HepG2 (cell line): ENCODE measurements around the gene TBC1D16. TPM values are rescaled to one million over a fixed set of nuclear protein-coding genes. Genes with fewer than 3 reads are reported as not detected.

ENCODE experiments used
- CCDC6 ChIP-seq: sonication (generic); formaldehyde crosslinking; IDR thresholded peaks from 2 replicates; pipeline ENCODE4 v1.8.1; 2022; ENCODE audit warnings: mild to moderate bottlenecking, missing genetic modification reagents, moderate library complexity
- ETV5 ChIP-seq: IDR thresholded peaks from 2 replicates; pipeline ENCODE4 v1.6.1; 2018; ENCODE audit warnings: missing biosample characterization, missing genetic modification reagents, inconsistent platforms, borderline replicate concordance
- GABPA ChIP-seq, 2 experiments: IDR thresholded peaks; 2 replicates each; pipeline ENCODE4 v1.6.1; 2011 to 2016; ENCODE audit warnings: low read depth in 2 of 2, low read length in 1 of 2, missing biosample characterization in 1 of 2, missing genetic modification characterization in 1 of 2
- KMT2B ChIP-seq: IDR thresholded peaks from 2 replicates; pipeline ENCODE4 v1.6.1; 2016; ENCODE audit warnings: missing genetic modification reagents, missing compliant biosample characterization
- LCORL ChIP-seq, 2 experiments: fragments of 450-650 bp in 1 of 2; sonication (generic) in 1 of 2; formaldehyde crosslinking in 1 of 2; IDR thresholded peaks; 2 replicates each; pipeline versions ENCODE4 v1.5.0 to v1.6.1; 2017 to 2020; ENCODE audit warnings: antibody characterized with exemption in 1 of 2, missing genetic modification reagents in 1 of 2
- MYC ChIP-seq: sonication (generic); formaldehyde crosslinking; IDR thresholded peaks from 2 replicates; pipeline ENCODE4 v1.9.0; 2021; ENCODE audit warnings: missing genetic modification reagents, borderline replicate concordance
- NCOA2 ChIP-seq: sonication (generic); formaldehyde crosslinking; IDR thresholded peaks from 2 replicates; pipeline ENCODE4 v1.8.0; 2022; ENCODE audit warnings: inconsistent platforms
- NFATC3 ChIP-seq: sonication (generic); formaldehyde crosslinking; IDR thresholded peaks from 2 replicates; pipeline ENCODE4 v1.5.1; 2020; ENCODE audit warnings: mild to moderate bottlenecking, missing genetic modification reagents
- NFYC ChIP-seq: IDR thresholded peaks from 2 replicates; pipeline ENCODE4 v1.6.1; 2016; ENCODE audit warnings: missing genetic modification reagents, missing compliant biosample characterization
- PLRG1 ChIP-seq: fragments of 450-650 bp; conservative IDR thresholded peaks from 2 replicates; pipeline ENCODE4 v1.6.1; 2016
- RAD51 ChIP-seq: fragments of 450-650 bp; IDR thresholded peaks from 2 replicates; pipeline ENCODE4 v1.6.1; 2016; ENCODE audit warnings: borderline replicate concordance
- THAP7 ChIP-seq: sonication (generic); formaldehyde crosslinking; IDR thresholded peaks from 2 replicates; pipeline ENCODE4 v1.8.1; 2023; ENCODE audit warnings: mild to moderate bottlenecking, missing genetic modification reagents
- ZBTB25 ChIP-seq: IDR thresholded peaks from 2 replicates; pipeline ENCODE4 v1.6.1; 2018; ENCODE audit warnings: missing genetic modification reagents
- ZBTB8A ChIP-seq: sonication (generic); formaldehyde crosslinking; IDR thresholded peaks from 2 replicates; pipeline ENCODE4 v1.4.0; 2020; ENCODE audit warnings: mild to moderate bottlenecking, low read depth, missing genetic modification reagents, borderline replicate concordance
- ZNF282 ChIP-seq: fragments of 450-650 bp; IDR thresholded peaks from 2 replicates; pipeline ENCODE4 v1.6.1; 2018; ENCODE audit not compliant: partially characterized antibody
- ZNF333 ChIP-seq: sonication (generic); formaldehyde crosslinking; IDR thresholded peaks from 2 replicates; pipeline ENCODE4 v1.4.0; 2020; ENCODE audit warnings: mild to moderate bottlenecking, missing genetic modification reagents, borderline replicate concordance
- ZNF670 ChIP-seq: sonication (generic); formaldehyde crosslinking; IDR thresholded peaks from 2 replicates; pipeline ENCODE4 v1.8.0; 2022; ENCODE audit warnings: mild to moderate bottlenecking, missing genetic modification reagents, borderline replicate concordance
- ZNF768 ChIP-seq: sonication (generic); formaldehyde crosslinking; IDR thresholded peaks from 2 replicates; pipeline ENCODE4 v1.4.0; 2020; ENCODE audit warnings: missing genetic modification reagents
- ZNF776 ChIP-seq: sonication (generic); formaldehyde crosslinking; IDR thresholded peaks from 2 replicates; pipeline ENCODE4 v1.4.0; 2020; ENCODE audit warnings: mild to moderate bottlenecking, missing genetic modification reagents
- polyA plus RNA-seq, 8 experiments: library from polyadenylated mRNA; depleted of rRNA in 3 of 8; stranded (reverse) in 7 of 8; unstranded in 1 of 8; fragments of >200 nt; fragmentation: Illumina TruSeq in 4 of 8; extraction: Trizol in 4 of 8; gene quantifications; 2 replicates each; pipeline versions ENCODE4 v1.2.1 to v1.2.3, GENCODE V29; 2011 to 2016; ENCODE audit warnings: low read depth in 4 of 8, missing spikeins in 1 of 8, mixed read lengths in 1 of 8; ENCODE audit not compliant: insufficient read depth in 1 of 8
- total RNA-seq, 5 experiments: library from RNA; depleted of rRNA; stranded (reverse); fragments of >200 nt; fragmentation: Illumina TruSeq; extraction: Trizol; gene quantifications; 2 replicates each; pipeline ENCODE4 v1.2.3, GENCODE V29; 2016; ENCODE audit warnings: low read depth in 1 of 5
- TF ChIP-seq, protein P1 (sequence below): sonication (generic); formaldehyde crosslinking; conservative IDR thresholded peaks from 2 replicates; pipeline ENCODE4 v1.4.0; 2020; ENCODE audit warnings: missing genetic modification reagents
- TF ChIP-seq, protein P2 (sequence below): sonication (generic); formaldehyde crosslinking; IDR thresholded peaks from 2 replicates; pipeline ENCODE4 v1.5.0; 2020; ENCODE audit warnings: missing genetic modification reagents, mild to moderate bottlenecking, borderline replicate concordance
- TF ChIP-seq, protein P3 (sequence below): sonication (generic); formaldehyde crosslinking; IDR thresholded peaks from 2 replicates; pipeline ENCODE4 v1.4.0; 2020; ENCODE audit warnings: missing genetic modification reagents, mild to moderate bottlenecking, borderline replicate concordance

The TBC1D16 gene
- total and polyA plus RNA-seq, 2 of the 13 experiments (the other 11 are each of a cell fraction or from before 2014, with no cell fraction given), result 14.9 to 24.9 TPM

DNA sequence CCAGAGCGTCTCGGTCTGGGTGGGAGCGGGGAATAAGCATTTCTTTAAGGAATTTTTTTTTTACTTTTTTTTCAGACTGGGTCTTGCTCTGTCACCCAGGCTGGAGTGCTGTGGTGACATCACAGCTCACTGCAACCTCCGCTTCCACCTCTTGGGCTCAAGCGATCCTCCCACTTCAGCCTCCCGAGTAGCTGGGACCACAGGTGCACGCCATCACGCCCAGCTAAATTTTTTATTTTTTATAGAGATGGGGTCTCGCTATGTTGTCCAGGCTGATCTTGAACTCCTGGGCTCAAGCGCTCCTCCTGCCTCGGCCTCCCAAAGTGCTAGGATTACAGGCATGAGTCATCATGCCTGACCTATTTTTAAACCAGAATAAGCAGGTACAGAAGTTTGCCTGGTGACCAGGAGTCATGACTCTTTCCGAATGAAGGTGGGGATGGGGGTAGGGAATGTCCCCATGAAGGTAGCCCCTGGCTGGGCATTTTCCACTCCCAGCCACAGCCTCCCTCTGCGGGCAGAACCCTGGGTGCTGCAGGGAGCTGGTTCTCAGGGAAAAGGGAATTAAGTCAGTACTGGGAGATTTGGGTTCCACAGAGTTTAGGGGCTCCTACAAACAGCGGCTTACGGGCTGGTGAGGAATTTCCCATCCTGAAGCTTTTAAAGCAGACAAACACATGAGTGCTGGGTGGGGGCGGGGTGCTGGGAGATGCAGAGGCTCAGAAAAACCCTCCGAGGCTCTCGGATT lies 48.3 kb downstream of the TBC1D16 start (continued):
- TF ChIP-seq GABPA (IDR thresholded peaks at IDR 0.05; ENCODE audit: low read depth, low read length) (no peak), GABPA (CRISPR knock-in tag; IDR thresholded peaks at IDR 0.05; ENCODE audit: low read depth) (no peak), CCDC6 (CRISPR knock-in tag) (no peak), ZNF776 (CRISPR knock-in tag) (0 out of 2 replicates have a peak, but pooled peaks have one; percentile 47), THAP7 (CRISPR knock-in tag) (no peak), ZBTB8A (CRISPR knock-in tag) (no peak), NFATC3 (CRISPR knock-in tag) (no peak), KMT2B (CRISPR knock-in tag) (no peak), NFYC (CRISPR knock-in tag) (no peak), ZBTB25 (no peak), ZNF282 (no peak), ZNF768 (CRISPR knock-in tag) (no peak), MYC (CRISPR knock-in tag) (no peak), NCOA2 (CRISPR knock-in tag) (no peak), RAD51 (no peak), ETV5 (CRISPR knock-in tag) (no peak; the same call in 1 of the 2 replicates), LCORL (IDR thresholded peaks at IDR 0.05) (no peak), LCORL (CRISPR knock-in tag; IDR thresholded peaks at IDR 0.05) (no peak), ZNF670 (CRISPR knock-in tag) (no peak), ZNF333 (CRISPR knock-in tag) (peak; percentile 46; the same call in 1 of the 2 replicates), PLRG1 (no peak)
- TF ChIP-seq, protein P1, sequence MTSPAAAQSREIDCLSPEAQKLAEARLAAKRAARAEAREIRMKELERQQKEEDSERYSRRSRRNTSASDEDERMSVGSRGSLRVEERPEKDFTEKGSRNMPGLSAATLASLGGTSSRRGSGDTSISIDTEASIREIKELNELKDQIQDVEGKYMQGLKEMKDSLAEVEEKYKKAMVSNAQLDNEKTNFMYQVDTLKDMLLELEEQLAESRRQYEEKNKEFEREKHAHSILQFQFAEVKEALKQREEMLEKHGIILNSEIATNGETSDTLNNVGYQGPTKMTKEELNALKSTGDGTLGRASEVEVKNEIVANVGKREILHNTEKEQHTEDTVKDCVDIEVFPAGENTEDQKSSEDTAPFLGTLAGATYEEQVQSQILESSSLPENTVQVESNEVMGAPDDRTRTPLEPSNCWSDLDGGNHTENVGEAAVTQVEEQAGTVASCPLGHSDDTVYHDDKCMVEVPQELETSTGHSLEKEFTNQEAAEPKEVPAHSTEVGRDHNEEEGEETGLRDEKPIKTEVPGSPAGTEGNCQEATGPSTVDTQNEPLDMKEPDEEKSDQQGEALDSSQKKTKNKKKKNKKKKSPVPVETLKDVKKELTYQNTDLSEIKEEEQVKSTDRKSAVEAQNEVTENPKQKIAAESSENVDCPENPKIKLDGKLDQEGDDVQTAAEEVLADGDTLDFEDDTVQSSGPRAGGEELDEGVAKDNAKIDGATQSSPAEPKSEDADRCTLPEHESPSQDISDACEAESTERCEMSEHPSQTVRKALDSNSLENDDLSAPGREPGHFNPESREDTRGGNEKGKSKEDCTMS (CRISPR knock-in tag), result no peak
- TF ChIP-seq, protein P2, sequence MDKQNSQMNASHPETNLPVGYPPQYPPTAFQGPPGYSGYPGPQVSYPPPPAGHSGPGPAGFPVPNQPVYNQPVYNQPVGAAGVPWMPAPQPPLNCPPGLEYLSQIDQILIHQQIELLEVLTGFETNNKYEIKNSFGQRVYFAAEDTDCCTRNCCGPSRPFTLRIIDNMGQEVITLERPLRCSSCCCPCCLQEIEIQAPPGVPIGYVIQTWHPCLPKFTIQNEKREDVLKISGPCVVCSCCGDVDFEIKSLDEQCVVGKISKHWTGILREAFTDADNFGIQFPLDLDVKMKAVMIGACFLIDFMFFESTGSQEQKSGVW (CRISPR knock-in tag), result no peak
- TF ChIP-seq, protein P3, sequence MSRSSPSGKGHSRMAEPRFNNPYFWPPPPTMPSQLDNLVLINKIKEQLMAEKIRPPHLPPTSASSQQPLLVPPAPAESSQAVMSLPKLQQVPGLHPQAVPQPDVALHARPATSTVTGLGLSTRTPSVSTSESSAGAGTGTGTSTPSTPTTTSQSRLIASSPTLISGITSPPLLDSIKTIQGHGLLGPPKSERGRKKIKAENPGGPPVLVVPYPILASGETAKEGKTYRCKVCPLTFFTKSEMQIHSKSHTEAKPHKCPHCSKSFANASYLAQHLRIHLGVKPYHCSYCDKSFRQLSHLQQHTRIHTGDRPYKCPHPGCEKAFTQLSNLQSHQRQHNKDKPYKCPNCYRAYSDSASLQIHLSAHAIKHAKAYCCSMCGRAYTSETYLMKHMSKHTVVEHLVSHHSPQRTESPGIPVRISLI (CRISPR knock-in tag), result 0 out of 2 replicates have a peak, but pooled peaks have one; percentile 0
